Hematopoietic multipotent progenitor cell treated with erythropoietin and hydrocortisone succinate and interleukin-3 and kit ligand, for 15 days (in vitro differentiated cells): ENCODE measurements around the gene NRP1.

Source experiments
- DNase-seq: peaks from one replicate; pipeline ENCODE4 v3.0.0-alpha.2; 2015; ENCODE audit warnings: low spot score

The NRP1 gene

DNA sequence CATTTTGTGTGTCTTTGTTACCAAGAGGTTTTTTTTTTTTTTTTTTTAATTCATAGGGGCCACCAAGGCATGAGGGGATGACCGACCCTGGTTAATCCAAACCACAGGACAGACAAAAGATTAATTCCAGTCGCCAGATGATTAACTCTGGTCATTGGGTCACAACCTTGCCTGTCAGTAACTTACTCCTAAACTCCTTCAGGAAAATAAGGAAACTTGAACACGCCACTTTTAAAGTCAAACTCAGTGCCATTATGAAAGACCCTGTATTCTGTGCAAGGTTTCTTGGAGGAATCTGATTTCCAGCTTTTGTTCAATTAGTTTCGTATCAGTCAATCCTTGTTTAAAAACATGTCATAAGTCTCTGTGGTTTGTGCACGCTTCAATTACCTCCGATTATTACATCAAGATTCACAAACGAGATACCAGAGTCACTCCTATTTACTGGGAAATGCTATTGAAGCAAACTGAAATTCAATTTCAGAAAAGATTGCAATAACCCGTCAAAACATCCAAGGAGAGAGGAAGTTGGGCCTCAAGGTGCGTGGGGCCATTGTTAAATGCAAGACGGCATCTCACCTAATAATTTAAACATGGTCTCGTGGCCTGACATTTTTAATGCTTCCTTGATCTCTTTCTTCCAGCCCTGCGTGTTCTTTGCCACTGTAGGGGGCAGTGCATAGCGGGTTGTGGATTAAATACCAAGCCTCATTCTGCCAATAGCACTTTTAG is 44.0 kb downstream of the NRP1 start:
- no peak for DNase-seq

DNA sequence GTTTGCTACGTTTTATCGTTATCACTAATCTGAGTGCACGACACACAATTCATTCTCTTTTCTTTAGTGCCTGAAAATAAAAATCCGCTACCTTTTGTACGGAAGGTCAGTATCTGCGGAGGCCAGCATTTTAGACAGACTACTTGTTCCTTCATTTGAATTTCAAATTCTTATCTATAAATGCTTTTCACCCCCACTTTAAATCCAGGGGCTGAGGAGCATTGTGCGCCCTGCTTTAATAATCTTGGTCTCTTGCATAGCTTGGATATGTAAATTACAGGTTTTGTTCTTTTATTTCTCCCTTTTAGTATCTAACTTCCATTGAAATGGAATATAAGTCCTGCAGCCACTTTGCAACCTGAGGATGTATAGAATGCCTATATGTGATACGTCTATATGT is 44.7 kb downstream of the NRP1 start:
- DNase-seq = no peak

DNA sequence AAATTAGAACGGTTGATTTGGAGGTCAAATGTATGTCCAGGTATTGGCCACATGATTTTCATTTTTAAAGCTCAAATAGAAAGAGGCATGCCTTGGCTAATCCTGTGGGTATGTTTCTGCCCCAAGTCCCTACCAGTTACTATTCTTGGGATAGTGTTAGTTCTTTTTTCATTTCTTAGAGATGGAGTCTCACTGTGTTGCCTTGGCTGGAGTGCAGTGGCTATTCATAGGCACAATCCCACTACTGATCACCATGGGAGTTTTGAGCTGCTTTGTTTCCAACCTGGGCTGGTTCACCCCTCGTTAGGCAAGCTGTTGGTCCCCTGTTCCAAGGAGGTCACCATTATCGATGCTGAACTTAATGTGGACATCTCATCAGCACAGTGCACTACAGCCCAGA is 46.3 kb downstream of the NRP1 start:
- DNase-seq = no peak

DNA sequence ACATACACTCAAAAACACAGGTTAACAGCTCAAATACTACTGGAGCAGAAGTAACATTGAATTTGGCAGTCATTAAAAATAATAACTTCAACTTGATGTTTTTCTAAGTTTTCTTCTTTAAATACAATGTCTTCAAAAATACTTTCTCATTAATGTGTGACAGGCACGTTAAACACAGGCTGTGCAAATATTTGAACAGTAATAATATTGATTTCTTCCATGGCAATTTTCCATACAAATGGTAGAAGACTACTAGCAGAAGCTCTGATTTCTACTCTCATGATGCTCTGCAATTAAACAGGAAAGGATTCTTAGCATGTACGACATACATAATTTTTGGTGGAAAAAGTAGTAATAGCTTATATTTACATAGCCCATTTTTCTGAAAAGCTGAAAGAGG is 47.4 kb downstream of the NRP1 start:
- DNase-seq = no peak

DNA sequence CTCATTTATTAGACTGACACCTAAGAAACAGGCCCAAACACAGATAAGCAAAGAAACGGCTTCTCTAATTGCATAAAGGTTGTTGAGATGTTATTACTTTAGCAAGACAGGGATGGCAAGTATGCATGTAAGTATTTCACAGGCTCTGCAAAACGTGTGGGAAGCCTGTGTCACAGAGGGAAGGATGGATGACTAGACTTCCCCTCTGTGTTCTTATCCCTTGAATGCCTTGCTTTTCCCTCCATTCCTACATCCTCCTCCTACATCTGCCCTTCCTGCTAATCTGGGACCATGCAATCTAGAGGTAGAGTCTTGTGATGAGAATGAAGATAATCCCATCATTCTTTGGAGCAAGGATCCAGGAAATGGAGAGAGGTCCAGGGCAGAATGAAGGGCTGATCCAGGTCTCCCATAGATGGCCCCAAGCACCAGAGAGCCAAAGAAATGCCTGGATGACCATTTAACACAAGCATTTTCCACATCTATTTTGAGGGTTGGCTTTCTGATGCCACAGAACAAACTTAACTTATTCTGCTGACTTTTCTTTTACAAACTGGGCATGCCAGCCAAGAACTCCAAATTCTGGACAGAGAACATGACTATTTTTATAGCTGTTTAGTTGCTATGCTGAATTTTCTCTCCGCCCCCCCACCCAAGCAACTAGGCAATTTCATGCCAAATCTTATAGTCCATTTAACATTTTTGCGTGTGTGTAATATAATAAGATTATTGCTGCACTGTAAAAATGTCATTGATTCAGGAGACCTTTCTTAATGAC is 48.1 kb downstream of the NRP1 start:
- no peak for DNase-seq

DNA sequence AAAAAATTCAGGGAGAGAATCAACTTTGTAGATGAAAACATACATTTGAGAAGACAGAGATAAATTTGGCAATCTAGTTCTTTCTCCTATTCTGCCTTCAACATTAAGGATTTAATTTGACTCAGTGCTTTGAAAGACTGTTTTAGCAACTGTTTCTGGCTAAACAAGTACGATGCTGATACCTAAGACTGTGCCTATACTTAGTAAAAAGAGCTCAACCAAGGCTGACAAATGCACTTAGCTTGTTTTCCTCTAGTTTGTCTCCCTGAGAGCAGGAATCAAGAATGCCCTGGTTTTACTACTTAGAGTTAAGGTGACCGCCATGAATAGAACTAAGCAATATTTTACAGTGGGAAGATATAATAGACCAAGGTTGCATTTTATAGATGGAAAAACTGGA is 49.5 kb downstream of the NRP1 start:
- no peak for DNase-seq

DNA sequence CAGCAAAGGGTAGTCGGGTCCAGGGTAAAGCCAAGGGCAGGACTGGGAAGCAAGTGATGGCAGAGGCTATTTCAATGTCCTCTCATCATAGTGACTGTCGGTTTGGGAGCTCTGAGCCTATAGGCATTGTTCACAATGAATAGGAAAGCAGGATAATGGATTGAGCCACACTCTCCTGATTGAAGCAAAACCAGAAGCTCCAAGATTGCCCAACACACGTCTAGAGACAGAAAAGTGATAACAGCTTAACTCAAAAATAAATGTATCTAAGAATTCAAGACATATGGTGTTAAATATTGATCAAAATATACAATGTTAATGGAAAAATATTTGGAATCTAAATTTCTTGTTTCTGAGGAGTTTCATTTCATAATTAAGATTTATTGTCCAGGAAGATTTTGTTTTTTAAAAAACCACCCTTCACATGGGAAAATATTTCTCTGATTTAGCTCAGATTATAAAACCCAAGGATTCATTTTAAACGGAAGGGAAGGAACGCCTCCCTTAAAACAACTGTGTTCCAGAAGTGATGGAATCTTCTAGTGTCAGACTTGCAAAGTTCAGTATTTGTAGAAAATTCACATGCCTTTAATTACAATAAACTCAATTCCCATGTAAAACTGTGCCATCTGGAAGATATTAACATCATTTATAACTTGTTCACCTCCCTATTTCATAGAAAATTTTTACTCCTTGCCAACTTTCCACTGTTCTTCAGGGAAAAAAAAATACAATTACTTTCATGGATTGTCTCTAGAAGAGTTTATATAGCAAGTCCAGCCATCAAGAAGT is 54.5 kb downstream of the NRP1 start:
- no peak for DNase-seq

DNA sequence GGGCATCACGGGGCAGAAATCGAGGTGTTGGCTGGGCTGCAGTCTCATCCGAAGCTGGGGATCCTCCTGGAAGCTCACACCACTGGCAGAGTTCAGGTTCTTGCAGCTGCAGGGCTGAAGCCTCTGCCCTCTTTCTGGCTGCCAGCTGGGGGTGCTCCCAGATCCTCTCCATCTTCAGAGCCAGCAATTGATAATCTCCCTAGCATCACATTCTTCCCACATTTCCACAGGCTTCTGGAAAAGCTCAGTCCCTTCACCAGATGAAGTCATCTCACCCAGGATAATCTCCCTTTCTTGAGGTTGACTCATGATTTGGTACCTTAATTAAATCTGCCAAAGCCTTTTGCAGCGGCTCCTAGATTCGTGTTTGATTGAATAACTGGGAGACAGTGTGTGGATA is 55.2 kb downstream of the NRP1 start:
- DNase-seq = no peak

DNA sequence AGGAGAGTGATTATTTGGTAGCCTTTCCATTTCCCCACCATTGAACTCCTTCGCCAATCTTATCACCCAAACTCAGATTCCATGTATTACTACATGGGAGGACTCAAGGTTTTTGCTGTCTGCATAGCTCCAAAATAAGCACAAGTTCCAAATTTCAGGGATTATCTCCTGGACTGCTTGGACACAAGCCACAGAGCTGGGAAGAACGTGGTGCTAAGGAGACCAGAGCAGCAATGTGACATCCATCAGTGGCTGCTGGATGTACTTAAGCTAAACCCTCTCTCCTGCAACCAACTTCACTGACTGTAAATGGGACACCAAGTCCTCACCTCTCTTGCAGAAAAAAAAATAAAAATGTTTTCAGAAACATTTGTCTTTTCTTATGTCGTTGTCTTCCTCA is 56.3 kb downstream of the NRP1 start:
- DNase-seq = no peak

DNA sequence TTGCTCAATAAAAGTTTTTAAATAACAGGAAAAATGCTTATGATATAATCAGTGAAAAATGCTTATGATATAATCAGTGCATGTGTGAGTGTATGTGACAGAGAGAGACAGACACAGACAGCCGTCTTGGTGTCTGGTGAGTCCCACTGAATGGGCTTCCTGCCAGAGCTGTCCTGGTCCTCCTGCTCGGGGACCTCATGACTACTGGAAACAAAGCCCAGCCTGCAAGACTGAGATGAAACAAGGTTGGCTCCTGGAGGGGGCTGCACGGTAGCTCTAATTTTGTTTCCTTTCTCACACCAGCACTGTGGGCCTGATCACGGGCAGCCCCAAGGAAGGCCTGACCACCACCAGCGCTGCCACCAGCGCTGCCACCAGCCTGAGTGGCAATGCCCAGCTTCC is 57.3 kb downstream of the NRP1 start:
- no peak for DNase-seq

DNA sequence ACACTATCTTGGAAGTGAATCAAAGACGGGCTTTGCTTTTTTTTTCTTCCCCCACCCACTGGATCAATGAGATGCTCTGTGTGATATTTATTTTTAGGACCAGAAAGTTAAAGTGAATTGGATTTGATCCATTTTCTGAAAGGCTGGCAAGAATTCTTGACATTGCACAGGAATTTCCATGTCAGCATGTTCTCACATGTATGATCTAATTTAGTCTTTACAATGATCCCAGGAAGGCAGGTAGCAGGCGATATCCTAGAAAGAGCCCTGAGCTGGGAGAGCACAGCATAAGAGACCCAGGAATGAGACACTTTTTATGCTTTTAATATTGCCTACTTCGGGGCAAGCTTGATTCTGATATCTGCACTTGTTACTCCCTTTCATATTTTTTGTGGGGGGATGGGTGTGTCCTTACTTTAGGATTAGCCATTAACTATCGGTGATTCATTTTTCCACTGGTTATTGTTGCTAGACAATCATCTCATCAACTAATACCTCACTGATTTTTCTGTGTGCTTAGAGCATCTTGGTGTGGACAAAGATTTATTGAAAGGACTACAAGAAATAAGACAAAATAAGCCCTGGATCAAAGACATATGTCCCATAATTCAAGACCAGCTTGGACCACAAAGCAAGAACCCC is 58.1 kb downstream of the NRP1 start:
- no peak for DNase-seq

DNA sequence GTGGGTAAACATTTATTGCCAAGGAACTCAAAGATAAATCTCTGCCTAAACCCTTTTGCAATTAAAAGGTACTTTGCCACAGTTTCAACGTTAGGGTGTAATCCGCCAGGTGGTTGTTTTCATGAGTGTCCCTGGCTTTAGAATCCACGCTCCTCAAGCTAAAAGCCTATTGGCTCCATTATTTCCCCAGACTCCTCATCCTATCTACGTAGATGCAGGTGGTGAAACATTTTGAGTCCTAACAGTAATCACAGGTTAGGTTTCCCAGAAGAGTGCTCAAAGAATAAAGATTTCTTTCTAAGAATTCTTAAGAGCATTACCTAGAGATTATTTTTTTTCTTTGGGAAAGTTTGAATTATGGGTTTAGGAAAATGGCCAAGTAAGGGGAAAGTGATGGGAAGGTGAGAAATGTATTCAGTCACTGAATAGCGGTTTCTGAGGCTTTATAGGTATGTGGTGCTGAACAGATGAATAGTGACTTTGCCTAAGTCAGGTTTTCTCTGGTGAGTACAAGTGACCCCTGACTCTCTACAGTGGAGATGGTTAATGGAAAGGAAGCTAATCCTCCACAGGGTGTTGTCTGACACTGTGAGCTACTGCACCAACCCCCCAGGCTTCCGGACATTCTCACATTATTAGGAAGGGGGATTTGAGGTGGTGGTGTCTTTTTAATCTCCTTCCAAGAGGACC is 60.2 kb downstream of the NRP1 start:
- no peak for DNase-seq

DNA sequence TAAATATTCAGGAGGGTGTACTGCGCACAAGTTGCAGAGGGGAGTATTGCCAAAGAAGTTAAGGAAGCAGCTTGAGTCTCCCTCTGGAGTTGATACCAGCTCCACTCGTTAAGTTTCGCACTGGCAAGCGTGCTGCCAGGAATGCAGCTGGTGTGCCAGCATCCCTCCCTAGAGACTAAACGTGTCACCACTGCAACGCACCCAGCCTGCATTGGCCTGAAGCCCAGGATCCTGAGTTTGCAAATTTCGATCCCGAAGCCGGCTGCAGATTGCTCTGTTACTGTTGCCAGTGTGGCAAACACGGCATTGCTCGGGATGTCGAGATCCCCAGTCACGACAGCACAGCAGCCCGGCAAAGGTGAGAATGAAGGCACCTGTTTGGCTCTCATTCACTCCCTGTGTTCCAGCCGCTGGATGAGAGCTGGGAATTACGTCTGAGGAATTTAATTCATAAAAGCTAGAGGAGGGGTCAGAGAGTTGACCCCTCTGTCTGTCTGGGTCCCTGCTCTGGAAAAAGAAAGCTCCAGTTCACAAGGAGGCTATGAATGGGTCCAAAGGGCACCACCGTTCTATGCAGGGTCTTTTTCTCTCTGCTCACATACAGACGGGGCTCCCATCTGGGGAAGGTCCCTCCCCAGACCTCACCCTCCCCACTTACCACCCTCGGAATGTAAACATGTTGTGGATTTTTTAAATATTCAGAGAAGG is 61.0 kb downstream of the NRP1 start:
- DNase-seq = peak; percentile 6

DNA sequence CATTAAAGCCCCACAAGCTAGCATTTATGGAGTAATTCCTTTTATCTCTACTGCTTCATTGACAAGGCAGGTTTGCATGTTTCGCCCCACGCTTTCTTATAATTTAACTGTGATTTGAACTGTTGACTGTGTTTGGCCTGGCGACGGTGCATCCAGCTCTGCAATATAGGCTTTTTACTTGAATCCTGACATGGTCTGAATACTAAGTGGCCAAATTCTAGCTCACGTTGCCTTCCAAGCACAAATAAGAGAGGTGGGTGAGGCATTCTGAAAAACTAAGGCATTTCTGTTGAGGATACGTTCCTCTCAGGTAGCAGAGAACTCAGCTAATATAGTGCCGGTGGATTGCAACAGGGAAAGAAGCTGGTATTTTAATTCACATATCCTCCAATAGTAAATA is 61.8 kb downstream of the NRP1 start:
- no peak for DNase-seq

DNA sequence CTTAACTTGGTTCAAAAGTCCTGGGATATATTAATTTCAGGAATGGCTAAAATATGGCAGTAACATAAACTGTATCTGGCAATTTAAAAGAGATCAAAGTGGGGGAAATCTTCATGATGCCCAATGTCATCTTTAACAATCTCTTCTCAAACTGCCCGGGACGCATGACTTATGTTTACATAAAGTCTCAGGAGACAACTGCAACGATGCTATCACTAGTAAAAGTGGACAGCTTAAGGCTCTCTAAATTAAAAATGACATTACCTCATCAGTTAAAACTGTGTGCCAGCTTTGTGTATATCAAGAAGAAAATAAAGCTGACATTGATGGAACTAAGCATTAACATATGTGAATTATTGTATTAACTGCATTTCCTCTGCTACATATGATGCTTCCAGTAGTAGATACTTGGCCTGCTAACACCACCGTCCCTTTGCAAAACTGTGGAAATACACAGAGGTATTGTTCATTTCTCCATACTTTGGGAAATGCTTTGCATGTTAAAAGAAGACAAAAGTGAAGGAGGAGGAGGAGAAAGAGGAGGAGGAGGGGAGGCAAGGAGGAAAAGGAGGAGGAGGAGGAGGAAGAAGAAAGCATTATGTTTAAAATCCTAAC is 62.4 kb downstream of the NRP1 start:
- no peak for DNase-seq

DNA sequence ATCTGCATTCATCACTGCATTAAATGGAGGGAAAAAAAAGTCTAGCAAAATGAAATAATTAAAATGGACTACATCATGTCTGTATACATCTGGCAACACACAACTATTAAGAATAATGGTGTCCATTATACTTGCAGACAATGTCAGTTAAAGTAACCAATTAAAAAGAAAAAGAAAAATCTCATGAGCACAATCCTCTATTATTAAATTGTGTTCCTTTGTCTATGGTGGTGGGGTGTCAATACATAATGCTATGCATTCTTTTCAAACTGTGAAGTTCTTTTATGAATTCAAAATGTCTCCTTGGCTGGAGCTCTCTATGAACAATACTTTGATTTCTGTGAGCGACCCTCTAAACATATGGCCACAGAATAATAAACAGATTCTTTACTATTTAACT is 63.5 kb downstream of the NRP1 start:
- no peak for DNase-seq

DNA sequence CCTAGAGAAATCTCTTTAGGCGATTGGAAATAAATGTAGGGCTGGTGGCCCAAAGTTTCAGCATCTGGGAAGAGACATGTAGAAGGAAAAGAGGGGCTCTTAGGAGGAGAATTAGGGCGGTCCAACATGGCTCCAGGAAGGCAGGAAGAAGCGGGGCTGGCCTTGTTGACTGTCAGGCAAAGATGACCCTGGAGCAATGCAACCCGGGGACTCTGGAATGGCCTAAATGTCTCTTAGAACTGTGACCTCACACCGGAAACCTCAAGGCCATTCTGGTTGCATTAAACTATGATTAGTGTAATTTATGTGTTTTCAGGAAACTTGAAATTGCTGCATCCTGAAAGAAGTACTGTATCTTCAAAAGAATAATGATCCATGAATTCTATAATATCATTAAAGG is 66.8 kb downstream of the NRP1 start:
- DNase-seq = no peak

DNA sequence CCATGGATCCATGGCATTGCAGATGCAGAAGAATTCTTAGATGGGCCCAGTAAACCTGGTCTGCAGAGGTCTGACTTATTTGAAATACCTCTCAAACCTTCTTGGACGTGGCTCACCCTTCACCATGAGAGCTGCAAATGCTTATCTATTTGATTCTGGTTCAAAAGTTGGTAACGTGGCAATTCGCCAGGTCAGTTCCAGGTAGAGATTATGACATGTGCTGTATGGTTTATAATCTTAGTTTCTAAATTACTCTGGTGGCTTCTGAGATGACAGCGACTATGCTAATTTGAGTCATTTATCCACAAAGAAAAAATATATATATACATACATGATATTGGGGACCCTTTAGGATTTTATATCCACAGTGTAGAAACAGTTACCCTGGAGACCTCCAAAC is 68.8 kb downstream of the NRP1 start:
- no peak for DNase-seq

DNA sequence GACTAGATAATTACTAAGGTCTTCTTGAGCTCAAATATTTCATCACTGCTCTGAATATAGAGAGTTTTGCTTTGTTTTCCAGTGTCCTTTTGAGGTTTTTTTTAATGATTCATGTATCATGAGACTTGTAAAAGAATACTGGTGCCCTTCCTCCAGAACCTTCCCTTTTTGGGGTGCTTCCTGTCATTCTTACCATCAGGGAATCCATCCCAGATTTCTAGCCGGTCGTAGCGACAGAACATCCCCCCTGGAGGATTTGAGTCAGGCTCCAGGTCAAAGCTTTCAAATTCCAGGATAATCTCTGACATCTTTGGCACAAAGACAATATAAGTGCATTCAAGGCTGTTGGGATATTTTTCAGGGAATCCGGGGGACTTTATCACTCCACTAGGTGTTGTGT is 71.0 kb downstream of the NRP1 start:
- no peak for DNase-seq

DNA sequence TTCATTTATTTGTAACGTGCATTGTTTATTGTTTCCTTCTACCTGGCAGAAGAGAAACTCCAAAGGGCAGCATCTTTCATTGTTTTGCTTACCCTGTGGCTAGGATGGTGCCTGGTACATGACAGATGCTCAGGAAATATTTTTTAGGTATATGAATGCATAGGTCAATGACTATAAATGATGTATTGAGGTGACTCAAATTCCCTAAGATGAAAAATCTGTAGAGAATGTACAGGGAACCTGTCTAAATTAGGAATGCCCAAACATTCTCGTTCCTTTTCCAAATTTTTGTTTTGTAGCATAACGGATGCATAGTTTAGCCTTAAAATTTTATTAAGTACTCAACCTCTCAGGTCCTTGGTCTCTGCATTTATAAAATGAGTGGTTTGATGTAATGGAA is 71.6 kb downstream of the NRP1 start:
- DNase-seq = no peak
